Stomach smooth muscle (tissue), 2 donors: ENCODE measurements around the gene CCDC71L.
A peak's percentile ranks its signal among the peaks of the same experiment; 100 is the strongest.
"Not testable (repeated sequence)": the region's sequence is repeated elsewhere in the genome, so short reads cannot be mapped to it uniquely, and the experiment has no call there.

Experiments
- H3K27ac ChIP-seq: one replicate; pipeline ENCODE4 v1.7.0; 2013; ENCODE audit warnings: mild to moderate bottlenecking, low read length, inconsistent platforms
- H3K27me3 ChIP-seq, 2 donors: one replicate each; pipeline ENCODE4 v1.7.0; 2013; ENCODE audit warnings: low read length in 2 of 2; ENCODE audit not compliant: insufficient read depth in 2 of 2, control insufficient read depth in 1 of 2
- H3K36me3 ChIP-seq, 2 donors: one replicate each; pipeline ENCODE4 v1.7.0; 2013; ENCODE audit warnings: low read length in 2 of 2; ENCODE audit not compliant: control insufficient read depth in 2 of 2, insufficient read depth in 2 of 2
- H3K4me1 ChIP-seq: one replicate; pipeline ENCODE4 v1.7.0; 2013; ENCODE audit warnings: low read length; ENCODE audit not compliant: control insufficient read depth, insufficient read depth
- H3K4me3 ChIP-seq, 2 donors: one replicate each; pipeline ENCODE4 v1.7.0; 2013; ENCODE audit warnings: low read length in 2 of 2
- H3K9ac ChIP-seq, 2 donors: one replicate each; pipeline ENCODE4 v1.7.0; 2013; ENCODE audit warnings: low read length in 2 of 2, mild to moderate bottlenecking in 1 of 2
- H3K9me3 ChIP-seq, 2 donors: one replicate each; pipeline ENCODE4 v1.7.0; 2013; ENCODE audit warnings: low read length in 2 of 2; ENCODE audit not compliant: control insufficient read depth in 2 of 2
- donor health status: healthy.
- donor health status: Pancreatic carcinoma.

CCDC71L gene

DNA sequence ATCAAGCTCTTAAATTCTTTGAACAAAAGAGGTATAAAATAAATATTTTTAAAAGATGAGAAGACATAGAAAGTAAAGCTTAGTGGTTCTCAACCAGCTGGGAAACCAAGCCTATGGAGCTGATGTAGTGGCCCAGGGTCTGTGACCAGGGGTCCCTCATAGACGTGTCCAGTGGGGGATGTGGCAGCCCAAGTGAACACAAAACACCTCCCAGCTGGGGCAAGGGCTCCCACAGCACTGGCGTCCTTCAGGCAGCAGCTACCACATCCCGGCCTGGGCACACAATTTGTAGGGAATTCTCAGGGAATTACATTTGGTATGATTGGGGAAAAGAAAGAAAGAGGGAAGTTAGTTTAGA lies 17.8 kb upstream of the CCDC71L start:
- Histone ChIP-seq H3K27me3 (no peaks in the 10 kb centered on the region), H3K9ac (no peak overlapping the region), H3K27ac (no peak overlapping the region), H3K4me3 (no peak overlapping the region), H3K36me3 (no peaks in the 10 kb centered on the region), H3K4me1 (peaks cover 5% of the 10 kb centered on the region), H3K9me3 (no peaks in the 10 kb centered on the region)

DNA sequence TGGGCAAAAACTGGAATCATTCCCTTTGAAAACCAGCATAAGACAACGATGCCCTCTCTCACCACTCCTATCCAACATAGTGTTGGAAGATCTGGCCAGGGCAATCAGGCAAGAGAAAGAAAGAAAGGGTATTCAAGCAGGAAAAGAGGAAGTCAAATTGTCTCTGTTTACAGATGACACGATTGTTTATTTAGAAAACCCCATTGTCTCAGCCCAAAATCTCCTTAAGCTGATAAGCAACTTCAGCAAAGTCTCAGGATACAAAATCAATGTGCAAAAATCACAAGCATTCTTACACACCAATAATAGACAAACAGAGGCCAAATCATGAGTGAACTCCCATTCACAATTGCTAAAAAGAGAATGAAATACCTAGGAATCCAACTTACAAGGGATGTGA lies 15.5 kb upstream of the CCDC71L start:
- H3K36me3 ChIP-seq, H3K27ac ChIP-seq, H3K9me3 ChIP-seq, H3K27me3 ChIP-seq, H3K9ac ChIP-seq, H3K4me3 ChIP-seq, H3K4me1 ChIP-seq: not testable (repeated sequence)

DNA sequence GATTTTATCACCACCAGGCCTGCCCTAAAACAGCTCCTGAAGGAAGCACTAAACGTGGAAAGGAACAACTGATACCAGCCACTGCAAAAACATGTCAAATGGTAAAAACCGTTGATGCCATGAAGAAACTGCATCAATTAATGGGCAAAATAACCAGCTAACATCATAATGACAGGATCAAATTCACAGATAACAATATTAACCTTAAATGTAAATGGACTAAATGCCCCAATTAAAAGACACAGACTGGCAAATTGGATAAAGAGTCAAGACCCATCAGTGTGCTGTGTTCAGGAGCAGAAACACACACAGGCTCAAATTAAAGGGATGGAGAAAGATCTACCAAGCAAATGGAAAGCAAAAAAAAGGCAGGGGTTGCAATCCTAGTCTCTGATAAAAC lies 12.7 kb upstream of the CCDC71L start:
- not testable (repeated sequence) for H3K27ac ChIP-seq, H3K9me3 ChIP-seq, H3K36me3 ChIP-seq, H3K27me3 ChIP-seq, H3K9ac ChIP-seq, H3K4me3 ChIP-seq, H3K4me1 ChIP-seq

DNA sequence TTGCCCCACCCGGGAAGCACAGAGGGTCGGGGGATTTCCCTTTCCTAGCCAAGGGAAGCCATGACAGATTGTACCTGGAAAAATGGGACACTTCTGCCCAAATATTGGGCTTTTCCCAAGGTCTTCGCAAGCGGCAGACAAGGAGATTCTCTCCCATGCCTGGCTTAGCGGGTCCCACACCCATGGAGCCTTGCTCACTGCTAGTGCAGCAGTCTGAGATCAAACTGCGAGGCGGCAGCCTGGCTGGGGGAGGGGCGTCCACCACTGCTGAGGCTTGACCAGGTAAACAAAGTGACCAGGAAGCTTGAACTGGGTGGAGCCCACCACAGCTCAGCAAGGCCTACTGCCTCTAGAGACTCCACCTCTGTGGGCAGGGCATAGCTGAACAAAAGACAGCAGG lies 11.0 kb upstream of the CCDC71L start:
- not testable (repeated sequence) for H3K9ac ChIP-seq, H3K4me3 ChIP-seq, H3K36me3 ChIP-seq, H3K27ac ChIP-seq, H3K27me3 ChIP-seq, H3K4me1 ChIP-seq, H3K9me3 ChIP-seq

GRCh38 chr7:106671160-106671559 lies 10.2 kb upstream of the CCDC71L start:
- H3K27ac ChIP-seq, result no peak overlapping the region
- H3K9me3 ChIP-seq, result no peaks in the 10 kb centered on the region
- no peaks in the 10 kb centered on the region for H3K4me1 ChIP-seq
- no peak overlapping the region for H3K9ac ChIP-seq
- H3K36me3 ChIP-seq, result no peaks in the 10 kb centered on the region
- no peaks in the 10 kb centered on the region for H3K27me3 ChIP-seq
- H3K4me3 ChIP-seq, result no peak overlapping the region

- Histone ChIP-seq H3K4me1 (no peaks in the 10 kb centered on the region), H3K36me3 (no peaks in the 10 kb centered on the region), H3K27me3 (no peaks in the 10 kb centered on the region), H3K4me3 (no peak overlapping the region), H3K27ac (no peak overlapping the region), H3K9me3 (peaks cover 0 to 3% of the 10 kb centered on the region in 2 donors), H3K9ac (no peak overlapping the region)
Measured at GRCh38 chr7:106668861-106669524, 8.0 kb upstream of the CCDC71L start.

GRCh38 chr7:106666353-106666752 lies 5.4 kb upstream of the CCDC71L start:
- Histone ChIP-seq H3K27me3 (no peaks in the 10 kb centered on the region), H3K36me3 (no peaks in the 10 kb centered on the region), H3K9me3 (peaks cover 0 to 3% of the 10 kb centered on the region in 2 donors), H3K27ac (no peak overlapping the region), H3K9ac (no peak overlapping the region), H3K4me3 (no peak overlapping the region), H3K4me1 (no peaks in the 10 kb centered on the region)

DNA sequence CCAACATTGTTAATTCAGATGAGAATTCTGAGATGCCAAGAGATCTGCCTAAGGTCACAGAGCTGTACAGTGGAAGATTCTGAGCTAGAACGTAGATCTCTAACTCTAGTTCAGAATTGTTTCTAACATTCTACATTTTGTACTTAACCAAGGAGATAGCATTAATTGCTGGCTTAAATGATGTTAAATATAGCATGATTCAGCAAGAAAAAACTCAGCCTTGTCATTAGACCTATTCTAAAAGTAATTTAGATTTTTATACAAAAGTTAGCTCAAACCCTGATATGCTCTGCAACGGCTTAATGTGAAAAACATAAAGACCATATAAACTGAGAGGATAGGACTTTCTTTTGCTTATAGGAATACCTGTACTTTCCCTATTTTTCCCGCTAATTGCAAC lies 3.4 kb upstream of the CCDC71L start:
- Histone ChIP-seq H3K4me1 (peaks cover 1% of the 10 kb centered on the region), H3K27me3 (no peaks in the 10 kb centered on the region)

GRCh38 chr7:106659963-106660861 lies 746 bp downstream of the CCDC71L start:
- Histone ChIP-seq H3K4me3 (peak overlapping the region; percentile 83 to 89), H3K27ac (peak overlapping the region; percentile 75), H3K9ac (peak overlapping the region; percentile 81 to 84), H3K36me3 (no peaks in the 10 kb centered on the region), H3K9me3 (peaks cover 0 to 3% of the 10 kb centered on the region in 2 donors), H3K4me1 (peaks cover 7% of the 10 kb centered on the region), H3K27me3 (no peaks in the 10 kb centered on the region)

More for the DNA sequence above, 3.4 kb upstream of the CCDC71L start:
- Histone ChIP-seq H3K36me3 (no peaks in the 10 kb centered on the region), H3K9me3 (peaks cover 0 to 3% of the 10 kb centered on the region in 2 donors), H3K27ac (no peak overlapping the region), H3K4me3 (no peak overlapping the region), H3K9ac (no peak overlapping the region)

DNA sequence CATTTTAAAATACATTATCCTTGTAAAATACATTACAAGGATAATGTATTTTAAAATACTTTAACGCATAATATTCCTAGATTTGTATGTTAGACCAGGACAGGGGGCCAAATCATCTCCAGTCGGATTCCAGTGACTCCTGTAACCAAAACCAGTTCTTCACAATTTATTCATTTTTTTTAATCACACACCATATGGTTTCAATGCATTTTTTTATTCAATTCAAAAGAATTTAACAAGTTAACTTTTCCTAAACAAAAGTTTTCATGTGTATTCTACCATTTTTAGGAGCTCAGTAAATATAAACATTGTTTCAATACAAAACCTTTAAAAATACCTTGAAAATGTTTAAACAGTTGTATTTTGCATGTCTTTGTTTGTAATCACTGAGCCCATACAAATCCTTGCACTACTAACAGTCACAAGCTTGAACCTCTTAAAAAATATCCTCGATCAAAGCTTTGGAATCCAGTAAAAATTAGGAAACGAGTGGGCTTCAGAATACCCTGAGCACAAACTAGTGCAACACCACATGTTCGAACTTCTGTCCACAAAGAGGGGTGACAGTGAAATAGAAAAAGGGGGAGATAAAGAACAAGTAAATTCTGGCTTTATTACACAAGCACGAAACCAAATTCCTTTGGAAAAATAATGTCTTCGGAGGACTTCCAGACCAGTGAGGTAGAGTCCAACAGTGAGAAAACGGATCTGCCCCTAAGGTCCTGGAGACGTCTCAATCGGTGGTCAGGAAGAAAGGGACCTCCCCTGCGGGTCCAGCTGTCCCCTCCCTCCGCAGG lies 1.6 kb downstream of the CCDC71L start:
- H3K27ac ChIP-seq, result peak overlapping the region; percentile 75
- peak overlapping the region; percentile 71 to 81 for H3K9ac ChIP-seq
- H3K4me3 ChIP-seq, result peak overlapping the region; percentile 78 to 89
- no peaks in the 10 kb centered on the region for H3K27me3 ChIP-seq
- H3K9me3 ChIP-seq, result no peaks in the 10 kb centered on the region
- H3K4me1 ChIP-seq, result peaks cover 7% of the 10 kb centered on the region
- no peaks in the 10 kb centered on the region for H3K36me3 ChIP-seq
